HepG2 (cell line): ENCODE measurements around the gene EPHA3.

ENCODE experiments used
- KLF16 ChIP-seq, 2 experiments: sonication (generic) in 1 of 2; formaldehyde crosslinking in 1 of 2; IDR thresholded peaks; 2 replicates each; pipeline versions ENCODE4 v1.6.1 to v1.8.0; 2016 to 2023; ENCODE audit warnings: missing genetic modification reagents in 2 of 2, missing compliant biosample characterization in 1 of 2
- NCOA5 ChIP-seq: sonication (generic); formaldehyde crosslinking; IDR thresholded peaks from 2 replicates; pipeline ENCODE4 v1.4.0; 2020; ENCODE audit warnings: missing genetic modification reagents
- TF ChIP-seq, protein P1 (sequence below): sonication (generic); formaldehyde crosslinking; IDR thresholded peaks from 2 replicates; pipeline ENCODE4 v1.4.0; 2020; ENCODE audit warnings: missing genetic modification reagents

DNA sequence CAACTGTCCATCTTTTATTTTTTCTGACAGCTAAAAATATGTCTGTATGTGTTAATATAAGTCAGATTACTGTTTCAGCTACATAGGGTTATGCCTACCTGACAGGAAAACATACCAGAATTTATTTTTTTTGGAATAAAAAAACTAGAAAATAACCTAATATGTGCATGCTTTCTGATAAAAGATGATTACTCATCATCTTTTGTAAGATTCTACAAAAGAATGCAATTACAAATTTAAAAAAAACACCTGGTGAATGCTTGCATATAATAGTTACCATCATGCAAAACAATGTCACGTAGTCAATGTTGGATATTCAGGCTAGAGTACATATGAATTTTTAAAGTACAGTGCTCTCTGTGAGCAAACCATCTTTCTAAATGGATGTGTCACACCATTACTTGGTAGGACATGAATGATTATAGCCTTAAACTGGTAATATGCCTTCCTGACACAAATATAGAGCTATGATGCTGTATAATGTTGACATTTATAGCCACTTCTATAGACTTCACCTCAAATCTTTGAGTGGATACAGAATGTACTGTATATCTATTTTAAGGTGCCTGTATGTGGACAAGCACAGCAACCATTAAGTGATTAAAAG lies 180.6 kb downstream of the EPHA3 start:
- TF ChIP-seq, protein P1, sequence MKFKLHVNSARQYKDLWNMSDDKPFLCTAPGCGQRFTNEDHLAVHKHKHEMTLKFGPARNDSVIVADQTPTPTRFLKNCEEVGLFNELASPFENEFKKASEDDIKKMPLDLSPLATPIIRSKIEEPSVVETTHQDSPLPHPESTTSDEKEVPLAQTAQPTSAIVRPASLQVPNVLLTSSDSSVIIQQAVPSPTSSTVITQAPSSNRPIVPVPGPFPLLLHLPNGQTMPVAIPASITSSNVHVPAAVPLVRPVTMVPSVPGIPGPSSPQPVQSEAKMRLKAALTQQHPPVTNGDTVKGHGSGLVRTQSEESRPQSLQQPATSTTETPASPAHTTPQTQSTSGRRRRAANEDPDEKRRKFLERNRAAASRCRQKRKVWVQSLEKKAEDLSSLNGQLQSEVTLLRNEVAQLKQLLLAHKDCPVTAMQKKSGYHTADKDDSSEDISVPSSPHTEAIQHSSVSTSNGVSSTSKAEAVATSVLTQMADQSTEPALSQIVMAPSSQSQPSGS (CRISPR knock-in tag) = no peak
- TF ChIP-seq NCOA5 (CRISPR knock-in tag) (no peak), KLF16 (CRISPR knock-in tag; IDR thresholded peaks at IDR 0.05) (no peak)
